RWPE2 (cell line): Measurements from ENCODE around the gene RAPGEFL1.

ENCODE experiments used
- ATAC-seq: fragments of 200-7000 bp; cut with Tn5 transposase; 3 replicates; pipeline ENCODE4 v1.9.1; 2021; ENCODE audit warnings: low read depth
- DNase-seq: peaks from one replicate; pipeline ENCODE4 v3.0.0-alpha.2; 2020; ENCODE audit warnings: low spot score
- H3K27ac ChIP-seq: fragments of 450-650 bp; 2 replicates; pipeline ENCODE4 v1.5.1; 2017; ENCODE audit warnings: mild to moderate bottlenecking; ENCODE audit not compliant: poor library complexity, severe bottlenecking
- H3K27me3 ChIP-seq: fragments of 250-450 bp; sonication (Bioruptor Pico); 2 replicates; pipeline ENCODE4 v1.5.1; 2021; ENCODE audit warnings: mild to moderate bottlenecking, moderate library complexity; ENCODE audit not compliant: insufficient read depth, poor library complexity, severe bottlenecking
- H3K36me3 ChIP-seq: fragments of 250-450 bp; sonication (Bioruptor Pico); 2 replicates; pipeline ENCODE4 v1.5.1; 2020; ENCODE audit warnings: low read depth, mild to moderate bottlenecking, moderate library complexity
- H3K4me1 ChIP-seq: fragments of 250-450 bp; sonication (Bioruptor Pico); 2 replicates; pipeline ENCODE4 v1.5.1; 2021; ENCODE audit warnings: mild to moderate bottlenecking, moderate library complexity; ENCODE audit not compliant: insufficient read depth, poor library complexity, severe bottlenecking
- H3K4me3 ChIP-seq: fragments of 250-450 bp; sonication (Bioruptor Pico); 2 replicates; pipeline ENCODE4 v1.5.1; 2021; ENCODE audit warnings: mild to moderate bottlenecking, moderate library complexity; ENCODE audit not compliant: severe bottlenecking
- H3K9me3 ChIP-seq: fragments of 250-450 bp; sonication (Bioruptor Pico); 2 replicates; pipeline ENCODE4 v1.5.1; 2021; ENCODE audit warnings: mild to moderate bottlenecking, moderate library complexity; ENCODE audit not compliant: severe bottlenecking
- CTCF ChIP-seq: fragments of 450-650 bp; IDR thresholded peaks from one replicate; pipeline ENCODE4 v1.5.1; 2017; ENCODE audit warnings: mild to moderate bottlenecking, moderate library complexity; ENCODE audit not compliant: poor library complexity, severe bottlenecking

The RAPGEFL1 gene

GRCh38 chr17:40151414-40151963 is 25.8 kb upstream of the RAPGEFL1 start:
- ATAC-seq (no peak), DNase-seq (no peak)
- Histone ChIP-seq H3K9me3 (no peaks in the 10 kb centered on the region), H3K36me3 (peaks cover 84% of the 10 kb centered on the region), H3K27me3 (no peaks in the 10 kb centered on the region), H3K27ac (no peak overlapping the region), H3K4me3 (no peak overlapping the region), H3K4me1 (no peaks in the 10 kb centered on the region)
- no peak for TF ChIP-seq CTCF

- Histone ChIP-seq H3K4me1 (no peaks in the 10 kb centered on the region), H3K27me3 (no peaks in the 10 kb centered on the region), H3K9me3 (no peaks in the 10 kb centered on the region), H3K27ac (no peak overlapping the region), H3K36me3 (peaks cover 62% of the 10 kb centered on the region), H3K4me3 (no peak overlapping the region)
- no peak for TF ChIP-seq CTCF
- no peak for DNase-seq
- no peak for ATAC-seq
Observed at GRCh38 chr17:40153603-40154236, 23.6 kb upstream of the RAPGEFL1 start.

GRCh38 chr17:40157973-40158372 is 19.3 kb upstream of the RAPGEFL1 start:
- ATAC-seq (no peak), DNase-seq (no peak)
- Histone ChIP-seq H3K36me3 (peaks cover 61% of the 10 kb centered on the region), H3K27ac (no peak overlapping the region), H3K4me3 (no peak overlapping the region), H3K4me1 (no peaks in the 10 kb centered on the region), H3K27me3 (no peaks in the 10 kb centered on the region), H3K9me3 (no peaks in the 10 kb centered on the region)
- no peak for TF ChIP-seq CTCF

- Histone ChIP-seq H3K36me3 (peaks cover 61% of the 10 kb centered on the region), H3K9me3 (no peaks in the 10 kb centered on the region), H3K27me3 (no peaks in the 10 kb centered on the region), H3K4me1 (no peaks in the 10 kb centered on the region), H3K4me3 (no peak overlapping the region), H3K27ac (no peak overlapping the region)
- no peak for TF ChIP-seq CTCF
- no peak for DNase-seq
- ATAC-seq: no peak
Observed at GRCh38 chr17:40158438-40159013, 18.7 kb upstream of the RAPGEFL1 start.

- no peak for TF ChIP-seq CTCF
- Histone ChIP-seq H3K4me3 (no peak overlapping the region), H3K27me3 (no peaks in the 10 kb centered on the region), H3K27ac (no peak overlapping the region), H3K36me3 (peaks cover 62% of the 10 kb centered on the region), H3K9me3 (no peaks in the 10 kb centered on the region), H3K4me1 (no peaks in the 10 kb centered on the region)
- no peak for ATAC-seq
- no peak for DNase-seq
Observed at GRCh38 chr17:40159456-40159855, 17.8 kb upstream of the RAPGEFL1 start.
